ENCODE measurements around the gene INTS11. TPM values are rescaled to one million over a fixed set of nuclear protein-coding genes. Genes with fewer than 3 reads are reported as not detected.

INTS11 gene
- polyA plus RNA-seq, 4 donors, result 94.9 to 331 (median 186) TPM

GRCh38 chr1:1342584-1343115 is 18.2 kb upstream of the INTS11 start:
- peaks cover 2 to 85% (median 15%) of the 10 kb centered on the region in 3 donors for H3K36me3 ChIP-seq (ENCODE audit: control insufficient read depth in 3 of 3, insufficient read depth in 2 of 3, low read depth in 1 of 3, low read length in 3 of 3)
- no peak overlapping the region for H3K27ac ChIP-seq (ENCODE audit: low read depth in 1 of 3, low read length in 2 of 3)
- H3K27me3 ChIP-seq (ENCODE audit: control insufficient read depth in 3 of 3, insufficient read depth in 3 of 3, low read length in 3 of 3), result no peaks in the 10 kb centered on the region
- H3K4me1 ChIP-seq (ENCODE audit: control insufficient read depth in 3 of 3, insufficient read depth in 2 of 3, low read depth in 1 of 3, low read length in 2 of 3), result peaks cover 2 to 34% (median 10%) of the 10 kb centered on the region in 3 donors
- no peaks in the 10 kb centered on the region for H3K9me3 ChIP-seq (ENCODE audit: control insufficient read depth in 2 of 2, insufficient read depth in 1 of 2, low read depth in 1 of 2, low read length in 1 of 2)
- WGBS, 3 donors, result 86 to 89% (median 88%) methylated on average over 15 to 18 of the region's 18 CpGs
- FAIRE-seq, result no peak
- no peak overlapping the region for H3K4me3 ChIP-seq (ENCODE audit: low read depth in 1 of 3, low read length in 3 of 3)
- no peak for DNase-seq

DNA sequence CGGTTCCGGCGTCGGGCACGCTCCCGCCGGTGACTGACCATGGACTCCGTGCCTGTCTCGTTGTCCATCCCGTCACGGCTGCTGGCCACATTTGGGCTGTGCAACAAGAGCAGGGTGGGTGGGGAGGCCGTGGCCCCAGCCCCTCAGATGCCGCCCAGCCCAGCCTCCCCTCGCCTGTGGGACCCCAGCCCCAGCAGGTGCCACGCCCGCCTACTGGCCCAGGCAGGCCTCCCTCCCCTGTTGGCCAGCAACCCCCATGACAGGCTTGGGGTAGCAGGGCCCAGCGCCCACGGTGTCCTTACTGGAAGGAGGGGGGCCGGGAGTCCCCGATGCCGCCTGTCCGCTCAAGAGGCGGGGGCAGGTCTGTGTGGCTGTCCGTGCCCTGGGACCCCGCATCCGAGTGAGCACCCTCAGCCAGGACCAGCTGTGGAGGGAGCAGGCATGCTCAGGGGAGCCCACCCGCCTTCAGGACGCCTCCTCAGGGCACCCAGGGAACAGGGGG is 17.7 kb upstream of the INTS11 start:
- DNase-seq, result no peak
- H3K4me1 ChIP-seq (ENCODE audit: control insufficient read depth in 3 of 3, insufficient read depth in 2 of 3, low read depth in 1 of 3, low read length in 2 of 3), result peaks cover 2 to 34% (median 10%) of the 10 kb centered on the region in 3 donors
- no peaks in the 10 kb centered on the region for H3K9me3 ChIP-seq (ENCODE audit: control insufficient read depth in 2 of 2, insufficient read depth in 1 of 2, low read depth in 1 of 2, low read length in 1 of 2)
- H3K27ac ChIP-seq (ENCODE audit: low read depth in 1 of 3, low read length in 2 of 3), result no peak overlapping the region
- H3K36me3 ChIP-seq (ENCODE audit: control insufficient read depth in 3 of 3, insufficient read depth in 2 of 3, low read depth in 1 of 3, low read length in 3 of 3), result peaks cover 2 to 89% (median 15%) of the 10 kb centered on the region in 3 donors
- H3K4me3 ChIP-seq (ENCODE audit: low read depth in 1 of 3, low read length in 3 of 3), result no peak overlapping the region
- no peaks in the 10 kb centered on the region for H3K27me3 ChIP-seq (ENCODE audit: control insufficient read depth in 3 of 3, insufficient read depth in 3 of 3, low read length in 3 of 3)
- WGBS, 3 donors, result 91 to 95% (median 95%) methylated on average over 22 to 28 of the region's 28 CpGs
- no peak for FAIRE-seq

DNA sequence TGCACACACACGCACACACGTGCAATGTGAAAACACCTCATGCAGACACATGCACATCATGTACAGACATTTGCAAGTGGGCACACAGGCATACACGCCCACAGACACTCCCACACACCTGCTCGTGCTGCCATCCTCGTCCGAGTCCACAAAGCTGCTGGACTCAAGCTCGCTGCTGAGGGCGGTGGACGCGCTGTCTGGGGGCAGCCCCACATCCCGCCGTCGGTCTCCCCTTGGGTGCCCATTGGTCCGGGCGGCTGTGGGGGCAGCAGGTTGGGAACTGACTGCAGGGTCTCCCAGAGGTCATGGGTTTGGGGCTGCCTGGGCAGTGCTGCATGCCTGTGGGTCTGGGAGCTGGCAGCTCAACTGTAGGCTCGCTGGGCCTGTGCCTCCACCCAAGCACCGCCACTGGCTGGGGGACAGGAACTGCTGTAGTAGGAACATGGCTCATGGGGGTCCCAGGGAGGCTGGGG is 17.1 kb upstream of the INTS11 start:
- WGBS, 3 donors, result 92 to 93% (median 93%) methylated on average over 12 to 17 of the region's 17 CpGs
- Histone ChIP-seq H3K4me3 (ENCODE audit: low read depth in 1 of 3, low read length in 3 of 3) (no peak overlapping the region), H3K27me3 (ENCODE audit: control insufficient read depth in 3 of 3, insufficient read depth in 3 of 3, low read length in 3 of 3) (no peaks in the 10 kb centered on the region), H3K9me3 (ENCODE audit: control insufficient read depth in 2 of 2, insufficient read depth in 1 of 2, low read depth in 1 of 2, low read length in 1 of 2) (no peaks in the 10 kb centered on the region), H3K36me3 (ENCODE audit: control insufficient read depth in 3 of 3, insufficient read depth in 2 of 3, low read depth in 1 of 3, low read length in 3 of 3) (peaks cover 2 to 89% (median 15%) of the 10 kb centered on the region in 3 donors), H3K27ac (ENCODE audit: low read depth in 1 of 3, low read length in 2 of 3) (no peak overlapping the region), H3K4me1 (ENCODE audit: control insufficient read depth in 3 of 3, insufficient read depth in 2 of 3, low read depth in 1 of 3, low read length in 2 of 3) (peaks cover 2 to 29% (median 10%) of the 10 kb centered on the region in 3 donors)
- DNase-seq (no peak), FAIRE-seq (no peak)

DNA sequence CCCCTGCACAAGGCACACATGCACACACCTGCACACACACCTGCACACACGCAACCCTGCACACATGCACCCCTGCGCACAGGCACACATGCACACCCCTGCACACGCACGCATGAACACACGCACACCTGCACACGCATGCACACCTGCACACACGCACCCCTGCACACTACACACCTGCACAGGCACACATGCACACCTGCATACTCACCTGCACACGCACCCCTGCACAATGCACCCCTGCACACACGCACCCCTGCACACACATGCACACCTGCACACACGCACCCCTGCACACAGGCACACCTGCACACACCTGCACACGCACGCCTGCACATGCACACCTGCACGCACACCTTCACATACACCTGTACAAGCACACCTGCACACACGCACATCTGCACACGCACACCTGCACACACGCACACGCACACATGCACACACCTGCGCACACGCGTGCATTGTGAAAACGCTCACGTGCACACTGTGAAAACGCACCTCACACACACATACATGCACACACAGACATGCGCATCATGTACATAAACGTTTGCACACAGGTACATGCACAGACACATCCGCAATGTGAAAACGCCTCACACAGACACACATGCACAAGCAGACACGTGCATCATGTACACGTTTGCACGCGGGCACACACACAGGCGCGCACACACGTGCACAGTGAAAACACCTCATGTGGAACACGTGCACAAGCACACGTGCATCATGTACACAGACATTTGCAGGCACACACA is 16.5 kb upstream of the INTS11 start:
- H3K36me3 ChIP-seq (ENCODE audit: control insufficient read depth in 3 of 3, insufficient read depth in 2 of 3, low read depth in 1 of 3, low read length in 3 of 3), result peaks cover 2 to 88% (median 15%) of the 10 kb centered on the region in 3 donors
- WGBS, 3 donors, result 93 to 94% (median 93%) methylated on average over 36 of the region's 36 CpGs
- DNase-seq (no peak), FAIRE-seq (no peak)
- H3K9me3 ChIP-seq (ENCODE audit: control insufficient read depth in 2 of 2, insufficient read depth in 1 of 2, low read depth in 1 of 2, low read length in 1 of 2), result no peaks in the 10 kb centered on the region
- no peak overlapping the region for H3K4me3 ChIP-seq (ENCODE audit: low read depth in 1 of 3, low read length in 3 of 3)
- no peak overlapping the region for H3K27ac ChIP-seq (ENCODE audit: low read depth in 1 of 3, low read length in 2 of 3)
- no peaks in the 10 kb centered on the region for H3K27me3 ChIP-seq (ENCODE audit: control insufficient read depth in 3 of 3, insufficient read depth in 3 of 3, low read length in 3 of 3)
- H3K4me1 ChIP-seq (ENCODE audit: control insufficient read depth in 3 of 3, insufficient read depth in 2 of 3, low read depth in 1 of 3, low read length in 2 of 3), result peaks cover 2 to 23% (median 7%) of the 10 kb centered on the region in 3 donors

- no peak overlapping the region for H3K27ac ChIP-seq (ENCODE audit: low read depth in 1 of 3, low read length in 2 of 3)
- DNase-seq (no peak), FAIRE-seq (no peak)
- H3K36me3 ChIP-seq (ENCODE audit: control insufficient read depth in 3 of 3, insufficient read depth in 2 of 3, low read depth in 1 of 3, low read length in 3 of 3), result peaks cover 2 to 88% (median 15%) of the 10 kb centered on the region in 3 donors
- no peaks in the 10 kb centered on the region for H3K27me3 ChIP-seq (ENCODE audit: control insufficient read depth in 3 of 3, insufficient read depth in 3 of 3, low read length in 3 of 3)
- 88 to 95% (median 88%) methylated on average over 23 of the region's 23 CpGs for WGBS, 3 donors
- peaks cover 2 to 15% (median 5%) of the 10 kb centered on the region in 3 donors for H3K4me1 ChIP-seq (ENCODE audit: control insufficient read depth in 3 of 3, insufficient read depth in 2 of 3, low read depth in 1 of 3, low read length in 2 of 3)
- no peaks in the 10 kb centered on the region for H3K9me3 ChIP-seq (ENCODE audit: control insufficient read depth in 2 of 2, insufficient read depth in 1 of 2, low read depth in 1 of 2, low read length in 1 of 2)
- no peak overlapping the region for H3K4me3 ChIP-seq (ENCODE audit: low read depth in 1 of 3, low read length in 3 of 3)
Observed at GRCh38 chr1:1340185-1340584, 15.7 kb upstream of the INTS11 start.

DNA sequence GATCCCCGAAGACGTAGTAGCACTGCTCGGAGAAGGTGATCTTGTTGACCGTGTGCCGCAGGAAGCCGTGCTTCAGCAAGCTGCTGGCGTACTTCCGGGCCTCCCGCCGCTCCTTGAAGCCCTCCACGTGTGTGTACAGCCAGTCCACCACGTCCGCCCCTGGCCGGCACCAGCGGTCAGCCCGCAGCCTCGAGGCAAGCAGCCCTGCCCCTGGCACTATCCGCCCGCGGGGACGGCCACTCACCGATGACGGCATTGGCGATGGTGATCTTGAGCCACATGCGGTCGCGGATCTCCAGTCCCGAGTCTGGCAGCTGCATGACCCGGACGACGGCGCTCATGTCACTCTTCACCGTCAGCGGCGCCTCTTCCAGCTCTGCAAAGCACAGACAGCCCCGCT is 13.8 kb upstream of the INTS11 start:
- no peak for FAIRE-seq
- Histone ChIP-seq H3K4me1 (ENCODE audit: control insufficient read depth in 3 of 3, insufficient read depth in 2 of 3, low read depth in 1 of 3, low read length in 2 of 3) (peaks cover 0 to 6% (median 0%) of the 10 kb centered on the region in 3 donors), H3K4me3 (ENCODE audit: low read depth in 1 of 3, low read length in 3 of 3) (no peak overlapping the region), H3K27ac (ENCODE audit: low read depth in 1 of 3, low read length in 2 of 3) (no peak overlapping the region), H3K27me3 (ENCODE audit: control insufficient read depth in 3 of 3, insufficient read depth in 3 of 3, low read length in 3 of 3) (no peaks in the 10 kb centered on the region), H3K36me3 (ENCODE audit: control insufficient read depth in 3 of 3, insufficient read depth in 2 of 3, low read depth in 1 of 3, low read length in 3 of 3) (peaks cover 2 to 91% (median 15%) of the 10 kb centered on the region in 3 donors), H3K9me3 (ENCODE audit: control insufficient read depth in 2 of 2, insufficient read depth in 1 of 2, low read depth in 1 of 2, low read length in 1 of 2) (no peaks in the 10 kb centered on the region)
- WGBS, 3 donors, result 95 to 96% (median 95%) methylated on average over 33 to 36 of the region's 36 CpGs
- no peak for DNase-seq

GRCh38 chr1:1337793-1338147 is 13.3 kb upstream of the INTS11 start:
- Histone ChIP-seq H3K36me3 (ENCODE audit: control insufficient read depth in 3 of 3, insufficient read depth in 2 of 3, low read depth in 1 of 3, low read length in 3 of 3) (peaks cover 2 to 92% (median 15%) of the 10 kb centered on the region in 3 donors), H3K9me3 (ENCODE audit: control insufficient read depth in 2 of 2, insufficient read depth in 1 of 2, low read depth in 1 of 2, low read length in 1 of 2) (no peaks in the 10 kb centered on the region), H3K4me3 (ENCODE audit: low read depth in 1 of 3, low read length in 3 of 3) (no peak overlapping the region), H3K27ac (ENCODE audit: low read depth in 1 of 3, low read length in 2 of 3) (no peak overlapping the region), H3K27me3 (ENCODE audit: control insufficient read depth in 3 of 3, insufficient read depth in 3 of 3, low read length in 3 of 3) (no peaks in the 10 kb centered on the region), H3K4me1 (ENCODE audit: control insufficient read depth in 3 of 3, insufficient read depth in 2 of 3, low read depth in 1 of 3, low read length in 2 of 3) (peaks cover 0 to 6% (median 0%) of the 10 kb centered on the region in 3 donors)
- FAIRE-seq, result no peak
- 51 to 75% (median 60%) methylated on average over 13 to 18 of the region's 18 CpGs for WGBS, 3 donors
- DNase-seq, result peak in 1 of 2 donors; percentile 64

- FAIRE-seq, result no peak
- H3K27ac ChIP-seq (ENCODE audit: low read depth in 1 of 3, low read length in 2 of 3), result no peak overlapping the region
- no peak overlapping the region for H3K4me3 ChIP-seq (ENCODE audit: low read depth in 1 of 3, low read length in 3 of 3)
- DNase-seq, result no peak
- WGBS, 3 donors, result 85 to 89% (median 88%) methylated on average over 21 to 32 of the region's 32 CpGs
- no peaks in the 10 kb centered on the region for H3K27me3 ChIP-seq (ENCODE audit: control insufficient read depth in 3 of 3, insufficient read depth in 3 of 3, low read length in 3 of 3)
- no peaks in the 10 kb centered on the region for H3K9me3 ChIP-seq (ENCODE audit: control insufficient read depth in 2 of 2, insufficient read depth in 1 of 2, low read depth in 1 of 2, low read length in 1 of 2)
- peaks cover 2 to 95% (median 15%) of the 10 kb centered on the region in 3 donors for H3K36me3 ChIP-seq (ENCODE audit: control insufficient read depth in 3 of 3, insufficient read depth in 2 of 3, low read depth in 1 of 3, low read length in 3 of 3)
- H3K4me1 ChIP-seq (ENCODE audit: control insufficient read depth in 3 of 3, insufficient read depth in 2 of 3, low read depth in 1 of 3, low read length in 2 of 3), result peaks cover 0 to 6% (median 0%) of the 10 kb centered on the region in 3 donors
Observed at GRCh38 chr1:1336931-1337792, 12.7 kb upstream of the INTS11 start.
